Effector CD4-positive, alpha-beta T cell (primary cell): ENCODE data around the gene ZNF99. TPM values are rescaled to one million over a fixed set of nuclear protein-coding genes. Genes with fewer than 3 reads are reported as not detected.
"Not testable (repeated sequence)": the region's sequence is repeated elsewhere in the genome, so short reads cannot be mapped to it uniquely, and the experiment has no call there.

Experiments
- DNase-seq: peaks from one replicate; pipeline ENCODE4 v3.0.0-alpha.2; 2020
- total RNA-seq: gene quantifications from one replicate; lab custom pipeline; 2026; lab: John Stamatoyannopoulos, UW

The ZNF99 gene
- total RNA-seq = not detected

DNA sequence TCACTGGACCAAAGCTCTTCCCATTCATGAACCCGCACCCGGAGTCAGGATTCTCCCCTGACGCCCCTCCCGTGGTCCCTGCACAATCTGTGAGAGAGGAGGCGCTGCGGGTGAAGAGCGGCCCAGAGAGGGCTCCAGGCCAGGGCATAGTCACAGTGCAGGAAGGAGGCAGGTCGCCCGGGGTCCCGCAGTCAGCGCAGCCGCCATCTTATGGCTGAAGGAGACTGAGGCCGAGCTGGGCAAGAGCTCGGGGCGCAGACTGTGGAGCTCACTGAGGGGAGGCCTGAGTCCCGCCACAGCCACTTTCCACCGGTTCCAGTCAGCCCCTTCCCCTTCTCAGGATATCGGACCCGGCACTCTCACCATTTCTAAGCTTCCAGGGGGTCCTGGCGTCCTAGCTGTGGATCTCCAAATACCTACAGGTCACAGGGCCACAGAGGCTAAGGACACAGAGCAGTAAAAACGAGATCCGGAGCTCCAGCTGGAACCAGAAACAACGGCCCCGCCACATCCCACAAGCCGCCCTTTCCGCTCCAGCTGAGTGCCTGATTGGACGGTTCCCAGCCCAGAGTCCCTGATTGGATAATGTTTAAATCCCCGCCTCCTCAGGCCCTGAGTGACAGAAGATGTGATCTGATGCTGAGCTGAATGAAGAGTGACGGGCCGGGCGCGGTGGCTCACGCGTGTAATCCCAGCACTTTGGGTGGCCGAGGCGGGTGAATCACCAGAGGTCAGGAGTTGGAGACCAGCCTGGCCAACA is at the start of gene ZNF99:
TSS of gene ZNF99 (minus strand) at position 501 of the 760 bp plus-strand sequence. CDS start at position 366, 135 bp downstream.
- no peak for DNase-seq

DNA sequence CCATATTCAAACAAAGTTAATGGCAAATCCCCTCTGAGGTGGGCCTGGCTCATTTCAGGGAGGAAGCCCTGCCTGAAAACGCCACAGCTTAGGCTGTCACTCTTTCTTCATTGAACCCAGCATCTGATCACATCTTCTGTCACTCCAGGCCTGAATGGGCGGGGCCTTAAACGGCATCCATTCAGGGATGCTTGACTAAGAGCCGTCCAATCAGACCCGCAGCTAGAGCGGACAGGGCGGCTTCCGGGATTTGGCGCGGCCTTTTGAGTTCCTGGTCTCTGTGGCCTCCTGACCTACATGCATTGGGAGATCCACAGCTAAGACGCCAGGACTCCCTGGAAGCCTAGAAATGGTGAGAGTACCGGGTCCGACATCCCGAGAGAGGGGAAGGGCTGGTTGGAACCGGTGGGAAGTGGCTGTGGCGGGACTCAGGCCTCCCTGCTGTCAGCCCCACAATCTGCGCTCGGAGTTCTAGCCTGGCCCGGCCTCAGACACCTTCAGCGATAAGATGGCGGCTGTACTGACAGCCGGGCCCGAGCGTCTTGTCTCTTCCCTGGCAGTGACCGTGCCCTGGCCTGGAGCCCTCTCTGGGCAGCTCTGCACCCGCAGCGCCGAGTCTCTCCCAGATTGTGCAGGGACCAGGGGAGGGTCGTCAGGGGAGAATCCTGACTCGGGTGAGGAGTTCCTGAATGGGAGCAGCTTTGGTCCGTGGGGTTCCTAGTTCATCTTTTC is 48.2 kb upstream of the ZNF99 start, which contains the start of gene ZNF723:
TSS of gene ZNF723 (plus strand) at position 261 of the 732 bp plus-strand sequence. CDS start at position 350, 89 bp downstream.
- no peak for DNase-seq

DNA sequence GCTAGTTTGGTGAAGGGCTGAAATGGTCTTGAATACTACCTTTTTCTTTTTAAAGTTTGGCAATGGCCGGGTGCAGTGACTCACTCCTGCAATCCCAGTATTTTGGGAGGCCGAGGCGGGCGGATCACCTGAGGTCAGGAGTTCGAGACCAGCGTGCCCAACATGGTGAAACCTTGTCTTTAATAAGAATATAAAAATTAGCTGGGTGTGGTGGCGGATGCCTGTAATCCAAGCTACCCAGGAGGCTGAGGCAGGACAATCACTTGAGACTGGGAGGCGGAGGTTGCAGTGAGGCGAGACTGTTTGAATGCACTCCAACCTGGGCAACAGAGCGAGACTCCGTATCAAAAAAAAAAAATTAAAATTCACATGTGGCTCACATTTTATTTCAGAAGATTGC is 47.3 kb upstream of the ZNF99 start:
- DNase-seq = no peak

DNA sequence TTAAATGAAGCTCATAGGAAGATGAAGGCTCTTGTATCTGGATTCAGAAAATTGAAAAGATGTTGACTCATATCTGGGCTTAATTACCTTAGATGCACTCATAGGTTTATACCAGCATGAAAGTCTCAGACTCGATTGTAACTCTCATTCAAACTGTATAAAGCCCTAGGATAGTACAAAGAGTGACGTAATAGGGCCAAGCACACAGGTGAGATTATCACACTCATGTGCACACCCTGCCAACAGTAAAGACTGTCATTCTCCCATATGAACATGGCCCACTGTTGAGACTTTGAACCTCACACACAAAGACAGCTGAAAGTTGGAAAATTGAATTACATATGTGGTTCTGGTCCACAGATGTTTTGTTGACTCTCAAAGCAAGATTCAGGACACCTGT is 30.2 kb upstream of the ZNF99 start:
- no peak for DNase-seq

DNA sequence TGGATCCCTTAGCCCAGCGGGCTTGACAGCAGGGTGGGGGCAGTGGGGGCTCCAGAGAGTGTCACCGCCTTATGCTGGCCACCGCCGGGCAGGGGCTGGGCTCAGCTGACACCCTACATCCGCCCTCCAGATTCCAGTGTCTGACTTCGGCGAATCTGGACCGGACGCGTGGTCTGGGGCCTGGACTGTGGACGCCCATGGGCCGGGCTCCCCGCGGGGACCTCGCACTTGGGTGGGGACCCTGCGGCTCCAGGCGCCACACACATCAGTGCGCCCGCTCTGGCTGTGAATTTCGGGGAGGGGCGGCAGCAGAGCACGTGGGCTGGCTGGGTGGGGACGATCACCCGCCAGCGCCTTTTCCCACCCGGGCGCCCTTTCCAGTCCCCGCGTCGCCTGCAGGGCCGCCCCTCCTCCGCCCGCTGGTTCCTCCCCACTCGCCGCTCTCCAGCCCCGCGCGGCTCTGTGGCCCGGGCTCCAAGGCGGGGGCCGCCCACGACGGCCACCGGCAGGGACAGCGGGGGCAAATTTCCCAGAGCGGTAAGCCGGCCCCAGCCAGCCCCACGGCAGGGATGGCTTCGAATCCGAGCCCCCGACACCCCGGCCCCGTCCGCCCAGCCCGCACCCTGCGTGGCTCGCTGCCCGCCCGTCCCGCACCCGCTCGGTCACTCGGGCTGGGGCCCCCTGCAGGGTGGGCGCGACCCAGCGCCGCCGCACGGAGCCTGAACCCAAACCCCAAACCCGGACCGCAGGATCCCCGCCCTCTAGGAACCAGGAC is 23.3 kb upstream of the ZNF99 start:
- no peak for DNase-seq

DNA sequence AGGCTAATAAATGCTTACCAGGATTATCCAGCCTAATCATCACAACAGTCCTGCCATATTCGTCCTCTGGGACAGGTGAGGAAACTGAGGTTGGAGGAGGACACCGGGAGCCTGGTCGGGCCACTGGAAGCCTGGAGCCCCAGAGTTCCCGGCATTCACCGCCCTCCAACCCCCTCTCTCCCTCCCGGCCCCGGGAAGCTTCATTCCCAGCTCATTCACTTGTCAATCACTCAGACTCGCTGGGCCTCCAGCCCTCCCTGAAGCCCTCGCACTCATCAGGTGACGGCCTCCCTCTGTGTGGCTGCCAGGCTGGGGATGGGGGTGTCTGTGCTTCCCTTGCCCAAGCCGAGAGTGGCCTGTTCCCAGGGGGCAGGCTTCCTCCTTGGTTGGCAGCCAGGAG is 22.5 kb upstream of the ZNF99 start:
- no peak for DNase-seq

- no peak for DNase-seq
Measured at GRCh38 chr19:22797040-22797439, 13.1 kb upstream of the ZNF99 start.

DNA sequence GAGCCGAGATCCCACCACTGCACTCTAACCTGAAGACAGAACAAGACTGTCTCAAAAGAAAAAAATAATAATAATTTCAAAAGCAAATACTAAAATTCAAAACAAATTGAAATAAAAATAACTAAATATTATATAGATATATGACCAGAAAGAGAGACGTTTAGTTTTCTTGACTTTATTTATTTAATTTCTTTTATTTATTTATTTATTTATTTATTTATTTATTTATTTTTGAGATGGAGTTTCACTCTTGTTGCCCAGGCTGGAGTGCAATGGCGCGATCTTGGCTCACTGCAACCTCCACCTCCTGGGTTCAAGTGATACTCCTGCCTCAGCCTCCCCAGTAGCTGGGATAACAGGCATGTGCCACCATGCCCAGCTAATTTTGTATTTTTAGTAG is 8.9 kb upstream of the ZNF99 start:
- DNase-seq = not testable (repeated sequence)

DNA sequence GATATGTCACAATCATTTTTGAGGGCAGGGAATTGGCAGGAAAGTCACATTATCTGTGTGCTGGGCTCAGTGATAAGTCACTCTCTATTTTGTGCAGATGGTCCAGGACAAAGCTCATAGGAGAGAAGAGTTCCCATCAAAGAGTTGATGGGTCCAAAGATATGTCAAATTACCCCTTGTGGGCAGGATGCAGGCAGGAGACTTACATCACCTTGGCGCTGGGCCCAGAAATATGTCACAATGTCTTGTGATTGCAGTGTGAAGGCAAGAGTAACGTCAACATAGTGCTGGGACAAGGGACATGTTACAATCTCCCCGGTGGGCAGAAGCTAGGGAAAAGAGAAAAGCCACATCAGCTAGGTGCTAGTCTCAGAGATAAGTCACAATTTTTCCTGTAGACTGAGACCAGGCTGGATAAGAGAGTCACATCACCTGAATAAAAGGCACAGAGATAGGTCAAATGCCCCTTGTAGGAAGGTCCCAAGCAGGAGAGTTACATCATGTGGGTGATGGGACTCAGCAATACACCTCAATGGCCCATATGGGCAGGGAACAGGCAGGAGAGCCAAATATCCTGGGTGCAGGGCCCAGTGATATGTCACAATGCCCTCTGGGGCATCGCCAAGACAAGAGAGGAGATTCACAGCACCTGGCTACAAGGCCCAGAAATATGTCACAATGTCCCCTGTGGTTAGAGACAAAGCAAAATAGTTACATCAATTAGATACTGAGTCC is 47.9 kb downstream of the ZNF99 start:
- no peak for DNase-seq

GRCh38 chr19:22733691-22734090 is 50.3 kb downstream of the ZNF99 start:
- no peak for DNase-seq

- not testable (repeated sequence) for DNase-seq
Measured at GRCh38 chr19:22728214-22728613, 55.7 kb downstream of the ZNF99 start.

DNA sequence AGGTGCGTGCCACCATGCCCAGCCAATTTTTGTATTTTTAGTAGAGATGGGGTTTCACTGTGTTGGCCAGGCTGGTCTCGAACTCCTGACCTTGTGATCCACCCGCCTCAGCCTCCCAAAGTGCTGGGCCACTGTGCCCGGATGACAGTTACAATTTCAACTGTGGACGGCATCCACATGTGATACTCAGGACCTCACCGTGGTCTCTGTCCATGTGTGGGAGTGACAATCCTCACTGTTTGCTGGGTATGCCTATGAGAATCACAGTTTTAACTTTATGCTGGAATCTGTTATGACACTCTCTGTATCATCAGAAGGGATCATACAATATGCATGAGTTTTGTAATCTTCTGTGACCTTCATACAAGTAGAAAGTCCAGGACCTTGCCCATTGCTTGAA is 62.4 kb downstream of the ZNF99 start:
- DNase-seq = not testable (repeated sequence)

- DNase-seq = no peak
Measured at GRCh38 chr19:22708983-22709382, 75.0 kb downstream of the ZNF99 start.

GRCh38 chr19:22703096-22703495 is 80.9 kb downstream of the ZNF99 start:
- not testable (repeated sequence) for DNase-seq

GRCh38 chr19:22702661-22703060 is 81.3 kb downstream of the ZNF99 start:
- not testable (repeated sequence) for DNase-seq
